ENCODE results near the gene PRAME.

- TF ChIP-seq POLR2AphosphoS5 (IDR thresholded peaks at IDR 0.05), result no peak
- no peak for TF ChIP-seq CTCF (IDR thresholded peaks at IDR 0.05)
- no peak for TF ChIP-seq POLR2A (IDR thresholded peaks at IDR 0.05)
These were observed 6.9 kb upstream of the PRAME start for GRCh38 chr22:22565981-22566380.
